Activated T-cell treated with anti-CD3 and anti-CD28 coated beads for 48 hours (primary cell): Measurements from ENCODE around the gene OR1M1.
"Not testable (repeated sequence)": the region's sequence is repeated elsewhere in the genome, so short reads cannot be mapped to it uniquely, and the experiment has no call there.

Source experiments
- DNase-seq: peaks from one replicate; pipeline ENCODE4 v3.0.0-alpha.2; 2020; ENCODE audit warnings: low read depth

OR1M1 gene

DNA sequence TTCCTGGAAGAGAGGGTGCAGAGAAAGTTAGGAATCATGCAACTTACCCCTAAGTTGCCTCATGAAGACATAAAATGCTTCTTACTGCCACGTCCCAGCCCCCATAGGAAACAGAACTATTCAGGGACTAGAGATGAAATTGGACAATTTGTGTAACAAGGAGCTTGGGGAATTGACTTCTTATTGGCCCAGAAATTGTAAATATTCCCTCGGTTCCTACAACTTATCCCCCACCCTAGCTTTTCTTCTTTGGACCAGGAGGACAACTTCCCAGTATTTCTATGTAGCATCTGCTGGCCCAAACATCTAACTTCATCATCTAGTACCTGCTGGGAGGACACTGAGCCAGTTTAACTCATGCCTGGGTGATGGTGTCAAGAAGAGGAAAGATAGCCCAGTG, at the start of gene OR1M1:
Gene OR1M1, plus strand, starts transcription at position 301 of the 400 bp plus-strand sequence. CDS start 6,184 bp downstream, outside the sequence.
- DNase-seq: no peak

- no peak for DNase-seq
Observed at GRCh38 chr19:9037400-9038062, 49.3 kb upstream of the OR1M1 start.

- DNase-seq: no peak
Observed at GRCh38 chr19:9039728-9040127, 47.1 kb upstream of the OR1M1 start.

DNA sequence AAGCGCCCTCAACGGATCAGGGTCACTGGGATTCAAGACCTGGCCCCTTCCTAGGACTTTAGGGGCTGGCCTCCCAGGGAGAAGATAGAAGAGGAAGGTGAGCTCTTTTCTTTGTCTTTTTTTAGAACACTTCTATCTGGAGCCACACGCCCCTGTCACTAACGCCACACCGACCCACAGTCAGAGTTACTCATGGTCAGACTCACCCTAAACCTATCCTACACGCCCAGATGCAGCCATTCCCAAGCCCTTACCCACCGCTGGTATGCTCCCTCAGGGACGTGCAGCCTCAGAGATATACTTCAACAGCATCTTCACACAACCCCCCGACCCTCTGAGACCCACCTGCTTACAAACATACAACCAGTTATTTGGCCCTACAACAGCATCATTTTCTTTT, 46.7 kb upstream of the OR1M1 start:
- no peak for DNase-seq

- DNase-seq: no peak
Observed at GRCh38 chr19:9041023-9041422, 45.8 kb upstream of the OR1M1 start.

- DNase-seq: no peak
Observed at GRCh38 chr19:9043524-9043923, 43.3 kb upstream of the OR1M1 start.

DNA sequence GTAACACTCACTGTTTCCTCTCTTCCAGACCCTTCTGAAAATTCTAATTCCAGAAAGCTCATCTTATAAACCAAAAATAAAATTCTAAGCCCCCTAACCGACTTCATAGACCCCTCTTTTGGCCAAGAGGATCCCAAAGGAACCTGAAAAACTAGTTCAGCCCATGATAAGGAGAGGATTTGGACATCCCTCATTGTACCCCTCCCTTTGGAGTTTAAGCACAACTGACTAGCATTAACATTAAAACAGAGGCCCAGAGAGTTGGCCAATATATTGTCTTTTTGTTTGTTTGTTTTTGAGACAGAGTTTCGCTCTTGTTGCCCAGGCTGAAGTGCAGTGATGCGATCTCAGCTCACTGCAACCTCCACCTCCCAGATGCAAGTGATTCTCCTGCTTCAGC, 42.4 kb upstream of the OR1M1 start:
- DNase-seq: no peak

DNA sequence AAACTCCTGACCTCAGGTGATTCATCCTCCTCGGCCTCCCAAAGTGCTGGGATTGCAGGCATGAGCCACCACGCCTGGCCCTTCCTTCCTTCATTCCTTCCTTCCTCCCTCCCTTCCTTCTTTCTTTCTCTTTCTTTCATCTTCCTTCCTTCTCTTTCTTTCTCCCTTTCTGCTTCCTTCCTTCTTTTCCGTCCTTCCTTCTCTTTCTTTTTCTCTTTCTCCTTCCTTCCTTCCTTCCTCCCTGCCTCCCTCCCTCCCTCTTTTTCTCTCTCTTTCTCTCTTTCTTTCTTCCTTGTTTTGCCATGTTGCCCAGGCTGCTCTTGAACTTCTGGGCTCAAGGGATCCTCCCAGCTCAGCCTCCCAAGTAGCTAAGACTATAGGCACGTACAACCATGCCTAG, 40.2 kb upstream of the OR1M1 start:
- no peak for DNase-seq

GRCh38 chr19:9052894-9053293, 34.0 kb upstream of the OR1M1 start:
- no peak for DNase-seq

- DNase-seq: not testable (repeated sequence)
Observed at GRCh38 chr19:9053674-9054073, 33.2 kb upstream of the OR1M1 start.

GRCh38 chr19:9054207-9054606, 32.7 kb upstream of the OR1M1 start:
- no peak for DNase-seq

DNA sequence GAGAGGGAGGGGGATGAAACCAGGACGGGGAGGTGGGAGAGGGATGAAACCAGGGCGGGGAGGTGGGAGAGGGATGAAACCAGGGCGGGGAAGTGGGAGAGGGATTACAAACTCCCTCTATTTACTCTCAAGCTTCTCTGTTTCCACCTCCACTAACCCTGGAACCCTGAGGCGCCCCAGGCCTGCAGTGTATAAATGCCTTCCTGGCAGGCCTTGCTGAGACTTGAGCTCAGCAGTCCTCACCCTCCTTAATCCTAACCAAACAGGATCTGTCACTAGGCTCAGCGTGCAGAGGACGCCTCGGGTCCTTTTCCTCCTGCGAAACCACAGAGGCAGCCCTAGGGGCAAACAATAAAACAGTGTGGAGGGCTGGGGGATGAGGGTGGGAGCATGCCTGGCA, 32.1 kb upstream of the OR1M1 start:
- no peak for DNase-seq

GRCh38 chr19:9056131-9056530, 30.7 kb upstream of the OR1M1 start:
- DNase-seq: not testable (repeated sequence)

DNA sequence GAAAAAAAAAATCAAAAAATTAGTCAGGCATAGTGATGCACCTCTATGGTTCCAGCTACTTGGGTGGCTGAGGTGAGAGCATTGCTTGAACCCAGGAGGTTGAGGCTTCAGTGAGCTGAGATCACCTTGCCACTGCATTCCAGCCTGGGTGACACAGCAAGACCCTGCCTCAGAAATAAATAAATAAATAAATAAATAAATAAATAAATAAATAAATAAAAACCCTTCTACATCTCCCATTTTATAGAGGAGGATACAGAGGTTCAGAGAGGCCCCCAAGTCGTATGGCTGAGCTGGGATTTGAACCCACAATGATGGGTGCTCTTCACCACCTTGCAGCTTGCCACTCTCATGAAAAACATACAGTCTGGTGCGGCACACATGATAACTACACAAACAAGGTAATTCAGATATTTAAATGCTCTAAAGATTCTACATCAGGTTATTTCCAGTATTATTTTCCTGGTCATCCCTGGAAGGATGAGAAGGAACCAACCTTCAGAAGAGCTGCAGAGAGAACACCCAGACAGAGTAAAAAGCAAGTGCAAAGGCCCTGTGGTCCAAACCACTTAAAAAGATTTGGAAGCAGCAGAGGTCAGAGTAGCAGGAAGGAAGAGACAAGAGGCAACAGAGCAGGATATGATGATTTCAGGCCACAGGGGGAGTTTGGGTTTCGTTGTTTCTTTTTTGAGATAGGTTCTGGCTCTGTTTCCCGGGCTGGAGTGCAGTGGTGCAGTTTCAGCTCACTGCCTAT, 29.2 kb upstream of the OR1M1 start:
- no peak for DNase-seq

- DNase-seq: no peak
Observed at GRCh38 chr19:9058905-9059667, 27.8 kb upstream of the OR1M1 start.

DNA sequence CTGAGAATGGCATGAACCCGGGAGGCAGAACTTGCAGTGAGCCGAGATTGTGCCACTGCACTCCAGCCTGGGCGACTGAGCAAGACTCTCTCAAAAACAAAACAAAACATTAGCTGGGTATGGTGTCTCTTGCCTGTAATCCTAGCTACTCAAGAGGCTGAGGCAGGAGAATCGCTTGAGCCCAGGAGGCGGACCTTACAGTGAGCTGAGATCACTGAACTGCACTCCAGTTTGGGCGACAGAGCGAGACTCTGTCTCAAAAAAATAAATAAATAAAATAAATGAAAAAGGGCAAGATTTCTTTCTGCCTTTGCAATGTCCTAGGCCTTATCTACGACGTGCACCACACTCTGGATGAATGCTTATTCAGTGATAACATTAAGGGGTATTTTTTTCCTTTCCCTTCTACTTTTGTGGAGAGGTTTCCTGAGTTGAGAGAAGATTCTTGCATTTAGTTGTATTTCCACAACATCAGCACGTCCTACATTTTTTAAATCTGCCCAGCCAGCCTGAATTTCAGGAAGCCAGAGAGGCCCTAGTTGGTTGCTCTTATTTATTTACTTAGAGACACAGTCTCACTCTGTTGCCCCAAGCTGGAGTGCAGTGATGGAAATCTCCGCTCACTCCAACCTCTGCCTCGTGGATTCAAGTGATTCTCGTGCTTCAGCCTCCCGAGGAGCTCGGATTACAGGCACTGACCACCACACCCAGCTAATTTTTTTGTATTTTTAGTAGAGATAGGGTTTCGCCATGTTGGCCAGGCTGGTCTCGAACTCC, 26.1 kb upstream of the OR1M1 start:
- DNase-seq: no peak

DNA sequence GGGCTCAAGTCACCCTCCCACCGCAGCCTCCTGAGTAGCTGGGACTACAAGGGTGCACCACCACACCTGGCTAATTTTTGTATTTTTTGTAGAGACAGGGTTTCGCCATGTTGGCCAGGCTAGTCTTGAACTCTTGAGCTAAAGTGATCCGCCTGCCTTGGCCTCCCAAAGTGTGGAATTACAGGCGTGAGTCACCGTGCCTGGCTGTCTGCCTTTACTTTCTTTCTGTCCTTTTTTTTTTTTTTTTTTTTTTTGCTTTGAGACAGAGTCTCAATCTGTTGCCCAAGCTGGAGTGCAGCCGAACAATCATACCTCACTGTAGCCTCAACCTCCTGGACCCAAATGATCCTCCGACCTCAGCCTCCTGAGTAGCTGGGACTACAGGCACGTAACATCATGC, 25.0 kb upstream of the OR1M1 start:
- DNase-seq: no peak

- DNase-seq: no peak
Observed at GRCh38 chr19:9065457-9066014, 21.3 kb upstream of the OR1M1 start.

GRCh38 chr19:9070066-9070465, 16.8 kb upstream of the OR1M1 start:
- DNase-seq: no peak

DNA sequence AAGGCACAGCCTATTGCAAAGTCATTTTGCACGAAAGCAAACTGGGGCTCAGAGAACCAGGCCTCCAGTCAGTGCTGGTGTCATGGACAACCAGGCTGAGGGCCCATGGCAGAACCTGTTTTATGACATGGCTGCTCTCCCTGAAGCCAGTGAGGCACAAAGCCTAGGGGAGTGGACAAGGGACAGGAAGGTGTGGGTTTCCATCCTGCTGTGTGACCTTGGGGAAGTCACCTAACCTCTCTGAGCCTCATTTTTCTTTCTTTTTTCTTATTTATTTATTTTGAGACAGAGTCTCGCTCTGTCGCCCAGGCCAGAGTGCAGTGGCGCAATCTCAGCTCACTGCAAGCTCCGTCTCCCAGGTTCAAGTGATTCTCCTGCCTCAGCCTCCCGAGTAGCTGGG, 15.1 kb upstream of the OR1M1 start:
- DNase-seq: not testable (repeated sequence)

GRCh38 chr19:9073806-9074205, 13.1 kb upstream of the OR1M1 start:
- DNase-seq: no peak
